Uterus (tissue), 4 donors: ENCODE results near the gene POLR3B. TPM values are rescaled to one million over a fixed set of nuclear protein-coding genes. Genes with fewer than 3 reads are reported as not detected.

Source experiments
- DNase-seq, 2 donors: peaks; one replicate each; pipeline ENCODE4 v3.0.0-alpha.2; 2019 to 2020
- H3K27ac ChIP-seq, 2 donors: fragments of 200-600 bp; sonication (generic); 1 replicate in 1 of 2; 2 replicates in 1 of 2; pipeline ENCODE4 v1.5.1; 2016 to 2018
- H3K27me3 ChIP-seq, 2 donors: fragments of 200-600 bp; sonication (generic); one replicate each; pipeline ENCODE4 v1.5.1; 2018 to 2019; ENCODE audit warnings: control low read depth in 1 of 2
- H3K36me3 ChIP-seq, 2 donors: fragments of 200-600 bp; sonication (generic); one replicate each; pipeline ENCODE4 v1.5.1; 2019; ENCODE audit warnings: control low read depth in 1 of 2
- H3K4me1 ChIP-seq, 2 donors: fragments of 200-600 bp; sonication (generic); one replicate each; pipeline ENCODE4 v1.5.1; 2018 to 2019; ENCODE audit warnings: control low read depth in 1 of 2
- H3K4me3 ChIP-seq, 2 donors: fragments of 200-600 bp; sonication (generic); 1 replicate in 1 of 2; 2 replicates in 1 of 2; pipeline ENCODE4 v1.5.1; 2018 to 2019; ENCODE audit warnings: mild to moderate bottlenecking in 1 of 2
- H3K9me3 ChIP-seq, 2 donors: fragments of 200-600 bp; sonication (generic); one replicate each; pipeline ENCODE4 v1.5.1; 2019; ENCODE audit warnings: control low read depth in 1 of 2
- CTCF ChIP-seq, 4 experiments: fragments of 200-600 bp in 2 of 4; fragments of 450-650 bp in 2 of 4; sonication (generic) in 2 of 4; IDR thresholded peaks; one replicate each; pipeline ENCODE4 v1.5.1; 2016 to 2019; ENCODE audit warnings: antibody characterized with exemption in 4 of 4, mild to moderate bottlenecking in 2 of 4, moderate library complexity in 1 of 4
- POLR2A ChIP-seq, 2 donors: fragments of 450-650 bp; IDR thresholded peaks; one replicate each; pipeline ENCODE4 v1.6.1; 2016; ENCODE audit warnings: antibody characterized with exemption in 2 of 2, mild to moderate bottlenecking in 1 of 2, moderate library complexity in 1 of 2
- intact Hi-C: fragments of 100-400 bp; cut with DNase I; formaldehyde crosslinking; loops from one replicate; pipeline ENCODE4 v1.15.1; 2023; ENCODE audit warnings: low total_unique reads
- total RNA-seq, 4 donors: library from RNA; depleted of rRNA in 3 of 4; stranded (reverse); fragments of >200 nt in 3 of 4; gene quantifications; one replicate each; pipeline versions ENCODE4 v1.1.0 to v1.2.4, GENCODE V29; 2014 to 2023
- donor health status: DM: yes; HTN: yes; CAD: no.

POLR3B gene
- total RNA-seq, 4 donors from 2014 or later = 8.8 to 20.7 (median 11.0) TPM

- no peaks in the 10 kb centered on the region for H3K9me3 ChIP-seq
- TF ChIP-seq CTCF (IDR thresholded peaks at IDR 0.05) = no peak
- TF ChIP-seq POLR2A (IDR thresholded peaks at IDR 0.05) = no peak
- no peaks in the 10 kb centered on the region for H3K27me3 ChIP-seq
- H3K4me3 ChIP-seq = no peak overlapping the region
- peaks cover 0 to 8% of the 10 kb centered on the region in 2 donors for H3K4me1 ChIP-seq
- no peak for DNase-seq
- intact Hi-C loops = no loop called here
- no peaks in the 10 kb centered on the region for H3K36me3 ChIP-seq
- no peak overlapping the region for H3K27ac ChIP-seq
These were observed 72.1 kb downstream of the POLR3B start for GRCh38 chr12:106429636-106430035.

GRCh38 chr12:106431839-106432411, 74.4 kb downstream of the POLR3B start:
- H3K36me3 ChIP-seq = no peaks in the 10 kb centered on the region
- H3K4me3 ChIP-seq = no peak overlapping the region
- DNase-seq = no peak
- H3K27ac ChIP-seq = no peak overlapping the region
- no peak for TF ChIP-seq CTCF (IDR thresholded peaks at IDR 0.05)
- no peak for TF ChIP-seq POLR2A (IDR thresholded peaks at IDR 0.05)
- peaks cover 0 to 8% of the 10 kb centered on the region in 2 donors for H3K4me1 ChIP-seq
- H3K9me3 ChIP-seq = no peaks in the 10 kb centered on the region
- H3K27me3 ChIP-seq = no peaks in the 10 kb centered on the region
- intact Hi-C loops = no loop called here

GRCh38 chr12:106433055-106433454, 75.5 kb downstream of the POLR3B start:
- Histone ChIP-seq H3K27me3 (no peaks in the 10 kb centered on the region), H3K27ac (no peak overlapping the region), H3K36me3 (no peaks in the 10 kb centered on the region), H3K4me3 (no peak overlapping the region), H3K4me1 (peaks cover 0 to 8% of the 10 kb centered on the region in 2 donors), H3K9me3 (no peaks in the 10 kb centered on the region)
- no peak for TF ChIP-seq CTCF (IDR thresholded peaks at IDR 0.05)
- TF ChIP-seq POLR2A (IDR thresholded peaks at IDR 0.05) = no peak
- intact Hi-C loops = no loop called here
- no peak for DNase-seq

GRCh38 chr12:106434526-106434925, 77.0 kb downstream of the POLR3B start:
- Histone ChIP-seq H3K36me3 (no peaks in the 10 kb centered on the region), H3K27ac (no peak overlapping the region), H3K9me3 (no peaks in the 10 kb centered on the region), H3K4me1 (no peaks in the 10 kb centered on the region), H3K27me3 (no peaks in the 10 kb centered on the region), H3K4me3 (no peak overlapping the region)
- intact Hi-C loops = no loop called here
- no peak for DNase-seq
- TF ChIP-seq CTCF (IDR thresholded peaks at IDR 0.05) (no peak), POLR2A (IDR thresholded peaks at IDR 0.05) (no peak)

- intact Hi-C loops = no loop called here
- no peaks in the 10 kb centered on the region for H3K4me1 ChIP-seq
- H3K9me3 ChIP-seq = no peaks in the 10 kb centered on the region
- H3K36me3 ChIP-seq = no peaks in the 10 kb centered on the region
- DNase-seq = no peak
- no peak overlapping the region for H3K4me3 ChIP-seq
- no peak overlapping the region for H3K27ac ChIP-seq
- no peak for TF ChIP-seq CTCF (IDR thresholded peaks at IDR 0.05)
- no peak for TF ChIP-seq POLR2A (IDR thresholded peaks at IDR 0.05)
- no peaks in the 10 kb centered on the region for H3K27me3 ChIP-seq
These were observed 78.6 kb downstream of the POLR3B start for GRCh38 chr12:106436164-106436563.
